ENCODE data around the gene COG5. TPM values are rescaled to one million over a fixed set of nuclear protein-coding genes. Genes with fewer than 3 reads are reported as not detected.

Gene COG5
- total and polyA plus RNA-seq, 10 of the 15 experiments (the other 5 are each of a cell fraction or from before 2014, with no cell fraction given), result 5.5 to 27.9 (median 15.6) TPM

DNA sequence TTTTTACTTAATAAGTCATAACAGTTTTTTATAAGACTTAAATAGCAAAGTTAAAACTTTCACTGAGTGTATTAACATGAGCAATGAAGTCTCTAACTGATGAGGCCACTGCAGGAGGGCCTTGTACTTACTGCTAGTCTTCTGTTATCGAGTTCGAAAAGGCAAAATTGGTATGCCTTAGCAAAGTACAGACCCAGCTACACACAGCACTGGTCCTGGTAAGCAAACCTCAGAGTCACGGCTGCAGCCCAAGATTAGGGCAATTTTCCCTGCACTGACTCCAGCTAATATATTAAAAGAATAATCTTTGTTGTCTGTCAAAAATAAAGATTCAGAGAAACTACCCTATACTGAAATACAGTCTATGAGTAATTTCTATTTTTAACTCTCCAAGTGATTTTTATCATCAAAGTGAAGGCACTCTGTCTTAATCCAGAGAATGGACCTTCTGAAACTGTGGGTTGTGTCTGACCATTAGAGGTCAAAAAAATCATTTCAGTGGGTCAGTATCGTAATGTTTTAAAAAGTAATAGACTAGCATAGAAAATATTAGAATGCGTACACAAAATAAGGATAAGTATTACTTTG is 309.2 kb downstream of the COG5 start:
- intact Hi-C loops (cut with micrococcal nuclease; ENCODE audit: unreplicated experiment) (no loop called here), in situ Hi-C loops (cut with MboI) (no loop called here)
- FAIRE-seq (no peak), DNase-seq (ENCODE audit: low read depth, low spot score) (no peak), ATAC-seq (no peak)
- ChIA-PET SMC1A (ENCODE audit: uncharacterized antibody, unreplicated experiment) (no interaction called here), POLR2A (no interaction called here), CTCF (interaction anchor here (0.6 kb wide), 1 partner anchor 7 kb away, joined by 3 read pairs; no protein-coding TSS in a partner anchor), RAD21 (ENCODE audit: unreplicated experiment) (no interaction called here)
- no peaks in the 10 kb centered on the region for H3K36me3 ChIP-seq (ENCODE audit: control insufficient read depth in 2 of 2, insufficient read depth in 2 of 2, low read length in 1 of 2)
- no peak overlapping the region for H3K4me2 ChIP-seq (ENCODE audit: control insufficient read depth, insufficient read depth)
- H3K27me3 ChIP-seq (replicated peaks in 1 of 2; ENCODE audit: control insufficient read depth in 2 of 2, insufficient read depth in 2 of 2, low read length in 1 of 2), result no peaks in the 10 kb centered on the region
- no peaks in the 10 kb centered on the region for H3K4me1 ChIP-seq (ENCODE audit: control insufficient read depth, insufficient read depth, low read length)
- H3K27ac ChIP-seq (ENCODE audit: control insufficient read depth, insufficient read depth), result no peak overlapping the region
- H2AFZ ChIP-seq (ENCODE audit: control insufficient read depth, low read depth, low read length), result no peak overlapping the region
- WGBS (ENCODE audit: insufficient coverage, insufficient replicate concordance, low lambda C conversion rate, missing lambda C conversion rate), result 96% methylated on average over 5 of the region's 5 CpGs
- TF ChIP-seq, protein P1, sequence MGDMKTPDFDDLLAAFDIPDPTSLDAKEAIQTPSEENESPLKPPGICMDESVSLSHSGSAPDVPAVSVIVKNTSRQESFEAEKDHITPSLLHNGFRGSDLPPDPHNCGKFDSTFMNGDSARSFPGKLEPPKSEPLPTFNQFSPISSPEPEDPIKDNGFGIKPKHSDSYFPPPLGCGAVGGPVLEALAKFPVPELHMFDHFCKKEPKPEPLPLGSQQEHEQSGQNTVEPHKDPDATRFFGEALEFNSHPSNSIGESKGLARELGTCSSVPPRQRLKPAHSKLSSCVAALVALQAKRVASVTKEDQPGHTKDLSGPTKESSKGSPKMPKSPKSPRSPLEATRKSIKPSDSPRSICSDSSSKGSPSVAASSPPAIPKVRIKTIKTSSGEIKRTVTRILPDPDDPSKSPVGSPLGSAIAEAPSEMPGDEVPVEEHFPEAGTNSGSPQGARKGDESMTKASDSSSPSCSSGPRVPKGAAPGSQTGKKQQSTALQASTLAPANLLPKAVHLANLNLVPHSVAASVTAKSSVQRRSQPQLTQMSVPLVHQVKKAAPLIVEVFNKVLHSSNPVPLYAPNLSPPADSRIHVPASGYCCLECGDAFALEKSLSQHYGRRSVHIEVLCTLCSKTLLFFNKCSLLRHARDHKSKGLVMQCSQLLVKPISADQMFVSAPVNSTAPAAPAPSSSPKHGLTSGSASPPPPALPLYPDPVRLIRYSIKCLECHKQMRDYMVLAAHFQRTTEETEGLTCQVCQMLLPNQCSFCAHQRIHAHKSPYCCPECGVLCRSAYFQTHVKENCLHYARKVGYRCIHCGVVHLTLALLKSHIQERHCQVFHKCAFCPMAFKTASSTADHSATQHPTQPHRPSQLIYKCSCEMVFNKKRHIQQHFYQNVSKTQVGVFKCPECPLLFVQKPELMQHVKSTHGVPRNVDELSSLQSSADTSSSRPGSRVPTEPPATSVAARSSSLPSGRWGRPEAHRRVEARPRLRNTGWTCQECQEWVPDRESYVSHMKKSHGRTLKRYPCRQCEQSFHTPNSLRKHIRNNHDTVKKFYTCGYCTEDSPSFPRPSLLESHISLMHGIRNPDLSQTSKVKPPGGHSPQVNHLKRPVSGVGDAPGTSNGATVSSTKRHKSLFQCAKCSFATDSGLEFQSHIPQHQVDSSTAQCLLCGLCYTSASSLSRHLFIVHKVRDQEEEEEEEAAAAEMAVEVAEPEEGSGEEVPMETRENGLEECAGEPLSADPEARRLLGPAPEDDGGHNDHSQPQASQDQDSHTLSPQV (IDR thresholded peaks at IDR 0.05), result no peak
- TF ChIP-seq SMC3 (IDR thresholded peaks at IDR 0.05; ENCODE audit: borderline replicate concordance, low read length) (no peak), MYC (IDR thresholded peaks at IDR 0.05; ENCODE audit: insufficient read depth, insufficient read length, insufficient replicate concordance, low read length, severe bottlenecking) (no peak), GATAD2B (conservative IDR thresholded peaks at IDR 0.05; ENCODE audit: low read depth) (no peak), NRF1 (conservative IDR thresholded peaks at IDR 0.05; ENCODE audit: low read depth, low read length) (no peak), EGR1 (IDR thresholded peaks at IDR 0.05; ENCODE audit: borderline replicate concordance in 1 of 2, low read depth in 2 of 2, low read length in 2 of 2) (no peak), ZZZ3 (IDR thresholded peaks at IDR 0.05; ENCODE audit: control insufficient read depth, insufficient read length, low read depth) (no peak), TCF12 (IDR thresholded peaks at IDR 0.05; ENCODE audit: low read depth, low read length) (no peak), NR2C2 (IDR thresholded peaks at IDR 0.05; ENCODE audit: borderline replicate concordance, control insufficient read depth, insufficient read length, low read depth) (no peak), POLR2AphosphoS2 (IDR thresholded peaks at IDR 0.05; ENCODE audit: low read depth, low read length) (no peak), FOS (IDR thresholded peaks at IDR 0.05; ENCODE audit: borderline replicate concordance, extremely low read depth, insufficient read length) (no peak), NFYA (IDR thresholded peaks at IDR 0.05; ENCODE audit: borderline replicate concordance, low read depth, low read length) (no peak)
- TF ChIP-seq, protein P2, sequence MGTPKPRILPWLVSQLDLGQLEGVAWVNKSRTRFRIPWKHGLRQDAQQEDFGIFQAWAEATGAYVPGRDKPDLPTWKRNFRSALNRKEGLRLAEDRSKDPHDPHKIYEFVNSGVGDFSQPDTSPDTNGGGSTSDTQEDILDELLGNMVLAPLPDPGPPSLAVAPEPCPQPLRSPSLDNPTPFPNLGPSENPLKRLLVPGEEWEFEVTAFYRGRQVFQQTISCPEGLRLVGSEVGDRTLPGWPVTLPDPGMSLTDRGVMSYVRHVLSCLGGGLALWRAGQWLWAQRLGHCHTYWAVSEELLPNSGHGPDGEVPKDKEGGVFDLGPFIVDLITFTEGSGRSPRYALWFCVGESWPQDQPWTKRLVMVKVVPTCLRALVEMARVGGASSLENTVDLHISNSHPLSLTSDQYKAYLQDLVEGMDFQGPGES (IDR thresholded peaks at IDR 0.05), result no peak
- no TSS peak for BruUV-seq (replicated peaks)
- H3K9ac ChIP-seq (ENCODE audit: control insufficient read depth, insufficient read depth, low read length), result no peak overlapping the region
- no peaks in the 10 kb centered on the region for H3K9me3 ChIP-seq (replicated peaks; ENCODE audit: control insufficient read depth, insufficient read depth, low read length)
- H4K20me1 ChIP-seq (ENCODE audit: control insufficient read depth, insufficient read depth), result no peaks in the 10 kb centered on the region
- no peaks in the 10 kb centered on the region for H3K79me2 ChIP-seq (ENCODE audit: control insufficient read depth, insufficient read depth, low read length)
- no peak overlapping the region for H3K4me3 ChIP-seq
